ENCODE data around the gene ENTPD6.
"Not testable (repeated sequence)": the region's sequence is repeated elsewhere in the genome, so short reads cannot be mapped to it uniquely, and the experiment has no call there.

The ENTPD6 gene

DNA sequence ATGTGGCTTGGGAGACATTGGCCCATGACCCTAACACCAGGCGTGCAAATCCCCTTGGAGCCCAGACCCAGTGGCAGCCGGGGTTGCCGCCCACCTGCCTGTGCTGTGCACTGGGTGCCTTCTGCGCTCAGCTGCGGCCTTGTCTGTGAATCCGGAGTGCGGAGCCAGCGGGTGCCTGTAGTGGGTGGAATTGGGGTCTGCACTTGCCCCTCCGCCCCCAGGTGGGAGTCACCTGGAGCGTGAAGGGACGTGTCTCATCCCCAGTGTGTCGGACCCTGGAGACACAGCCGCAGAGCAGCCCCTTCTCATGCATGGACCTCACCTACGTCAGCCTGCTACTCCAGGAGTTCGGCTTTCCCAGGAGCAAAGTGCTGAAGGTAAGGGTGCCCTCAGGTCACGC is 29.4 kb downstream of the ENTPD6 start:
- DNase-seq: no peak

DNA sequence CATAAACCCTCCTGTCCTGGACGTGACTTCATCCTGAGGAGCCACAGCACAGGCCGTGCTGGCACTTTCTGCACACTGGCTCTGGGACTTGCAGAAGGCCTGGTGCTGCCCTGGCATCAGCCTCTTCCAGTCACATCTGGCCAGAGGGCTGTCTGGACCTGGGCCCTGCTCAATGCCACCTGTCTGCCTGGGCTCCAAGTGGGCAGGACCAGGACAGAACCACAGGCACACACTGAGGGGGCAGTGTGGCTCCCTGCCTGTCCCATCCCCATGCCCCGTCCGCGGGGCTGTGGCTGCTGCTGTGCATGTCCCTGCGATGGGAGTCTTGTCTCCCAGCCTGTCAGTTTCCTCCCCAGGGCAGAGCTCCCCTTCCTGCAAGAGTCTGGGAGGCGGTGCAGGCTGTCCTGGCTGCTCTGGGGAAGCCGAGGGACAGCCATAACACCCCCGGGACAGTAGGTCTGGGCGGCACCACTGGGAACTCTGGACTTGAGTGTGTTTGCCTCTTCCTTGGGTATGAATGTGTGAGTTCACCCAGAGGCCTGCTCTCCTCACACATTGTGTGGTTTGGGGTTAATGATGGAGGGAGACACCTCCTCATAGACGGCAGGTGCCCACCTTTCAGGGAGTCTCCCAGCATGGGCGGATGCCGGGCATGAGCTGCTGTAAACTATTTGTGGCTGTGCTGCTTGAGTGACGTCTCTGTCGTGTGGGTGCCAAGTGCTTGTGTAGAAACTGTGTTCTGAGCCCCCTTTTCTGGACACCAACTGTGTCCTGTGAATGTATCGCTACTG is 30.3 kb downstream of the ENTPD6 start:
- DNase-seq: no peak

DNA sequence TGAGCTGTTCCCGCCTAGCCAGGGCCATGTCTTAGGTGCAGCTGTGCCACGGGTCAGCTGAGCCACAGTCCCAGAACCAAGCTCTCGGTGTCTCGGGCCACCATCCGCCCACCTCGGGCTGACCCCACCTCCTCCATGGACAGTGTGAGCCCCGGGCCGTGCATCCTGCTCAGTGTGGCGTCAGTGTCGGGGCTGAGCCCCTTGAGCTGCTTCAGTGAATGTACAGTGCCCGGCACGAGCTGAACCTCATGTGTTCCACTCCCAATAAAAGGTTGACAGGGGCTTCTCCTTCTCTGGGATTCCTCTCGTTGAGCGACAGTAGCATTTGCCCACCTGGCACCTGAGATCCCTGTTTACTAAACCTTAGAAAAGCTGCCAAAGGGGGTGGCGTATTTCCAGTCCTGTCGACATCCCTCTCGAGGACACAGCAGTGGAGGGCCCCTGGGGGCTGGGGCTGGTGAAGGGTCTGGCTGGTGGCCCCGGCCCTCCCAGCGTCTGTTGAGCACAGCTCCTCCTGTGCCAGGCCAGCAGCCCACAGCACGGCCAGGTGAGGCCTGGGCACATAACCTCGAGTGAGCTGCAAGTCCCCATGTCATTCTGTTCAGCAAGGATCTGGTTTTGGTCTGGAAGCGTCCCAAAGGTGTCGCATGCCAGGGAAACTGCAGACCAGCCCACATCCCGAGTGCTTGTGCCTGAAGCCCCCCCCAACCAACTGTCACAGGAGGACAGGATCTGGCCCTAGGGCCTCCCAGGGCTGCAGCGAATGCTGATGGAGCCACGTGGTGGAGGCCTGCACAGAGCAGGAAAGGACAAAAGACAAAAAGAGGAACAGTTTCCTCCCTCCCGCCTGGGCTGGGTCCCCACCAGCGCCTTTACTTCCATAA is 31.2 kb downstream of the ENTPD6 start:
- no peak for DNase-seq

DNA sequence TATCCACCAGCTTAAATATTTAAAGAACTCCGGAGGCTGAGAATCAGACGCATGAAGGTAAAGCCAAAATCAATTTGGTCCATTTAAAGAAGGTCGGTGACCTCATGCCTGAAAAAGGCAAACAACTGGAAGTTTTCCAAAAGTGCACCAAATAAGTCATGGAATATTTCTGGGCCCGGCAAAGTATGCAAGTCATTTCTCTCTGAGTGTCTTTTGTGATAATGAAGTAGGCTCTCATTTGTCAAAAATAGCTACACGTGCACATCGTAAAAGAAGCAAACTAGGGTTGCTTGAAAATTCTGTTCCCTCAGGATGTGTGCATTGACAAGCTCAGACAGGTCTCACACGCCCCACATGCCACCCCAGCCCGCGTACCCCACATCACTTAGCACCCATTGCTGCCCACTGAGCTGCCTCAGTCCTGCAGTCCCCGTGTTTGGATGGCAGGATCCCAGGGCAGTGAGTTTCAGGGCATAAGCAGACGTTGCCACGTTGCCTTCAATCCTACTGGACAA is 31.9 kb downstream of the ENTPD6 start:
- peak; percentile 73 for DNase-seq

DNA sequence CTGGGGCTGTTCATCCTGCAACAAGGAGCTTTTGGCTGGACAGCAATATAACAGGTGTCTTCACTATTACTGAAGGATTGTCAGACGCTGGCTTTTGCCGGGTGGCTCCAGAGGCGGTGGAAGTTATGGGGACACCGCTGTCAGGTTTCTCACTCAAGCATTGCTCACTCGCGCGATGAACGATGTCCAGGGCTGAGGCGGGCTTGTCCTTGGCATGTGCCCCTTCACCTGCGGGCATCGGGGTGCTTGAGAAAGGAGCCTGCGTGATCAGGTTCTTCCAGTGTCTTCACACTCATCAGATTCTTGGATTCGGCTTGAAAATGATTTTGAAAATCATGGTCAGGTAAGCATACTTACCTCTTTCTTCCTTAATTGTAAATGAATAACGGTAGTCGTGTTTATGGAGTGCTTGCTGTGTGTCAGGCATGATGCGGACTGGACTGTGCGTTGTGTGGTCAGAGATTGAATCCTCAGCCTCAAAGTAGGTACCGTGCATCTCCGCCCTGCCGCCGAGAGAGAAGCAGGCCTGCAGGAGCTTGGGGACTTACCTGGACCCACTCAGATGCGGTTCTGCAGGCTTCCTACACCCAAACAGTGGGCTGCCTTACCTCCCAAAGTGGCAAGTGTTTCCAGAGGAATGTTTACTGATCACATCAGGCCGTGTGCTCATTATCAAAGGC is 34.1 kb downstream of the ENTPD6 start:
- DNase-seq: no peak

DNA sequence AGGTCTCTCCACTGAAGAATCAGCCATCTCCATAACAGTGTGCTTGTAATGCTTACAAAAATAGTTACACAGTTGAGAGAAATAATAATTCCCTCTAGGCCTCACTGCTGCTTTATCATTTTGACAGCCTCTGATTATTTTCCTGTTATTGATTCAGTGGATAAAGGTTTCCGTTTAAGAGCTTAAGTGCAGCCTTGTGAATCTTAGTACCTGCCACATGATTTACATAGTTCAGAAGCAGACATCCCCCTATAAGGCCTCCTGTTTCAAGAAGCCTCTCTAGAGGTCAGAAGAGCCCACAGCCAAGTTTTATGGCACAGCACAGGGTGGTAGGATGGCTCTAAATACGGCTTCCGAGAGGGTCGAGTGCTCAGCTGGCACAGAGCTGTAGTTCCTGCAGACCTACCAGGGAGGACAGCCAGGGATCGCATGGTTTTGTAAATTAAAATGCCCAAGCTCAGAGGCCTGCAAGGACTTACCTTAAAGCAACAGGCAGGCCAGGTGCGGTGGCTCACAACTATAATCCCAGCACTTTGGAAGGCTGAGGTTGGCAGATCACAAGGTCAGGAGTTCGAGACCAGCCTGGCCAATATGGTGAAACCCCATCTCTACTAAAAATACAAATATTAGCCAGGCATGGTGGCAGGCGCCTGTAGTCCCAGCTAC is 34.8 kb downstream of the ENTPD6 start:
- DNase-seq: no peak

DNA sequence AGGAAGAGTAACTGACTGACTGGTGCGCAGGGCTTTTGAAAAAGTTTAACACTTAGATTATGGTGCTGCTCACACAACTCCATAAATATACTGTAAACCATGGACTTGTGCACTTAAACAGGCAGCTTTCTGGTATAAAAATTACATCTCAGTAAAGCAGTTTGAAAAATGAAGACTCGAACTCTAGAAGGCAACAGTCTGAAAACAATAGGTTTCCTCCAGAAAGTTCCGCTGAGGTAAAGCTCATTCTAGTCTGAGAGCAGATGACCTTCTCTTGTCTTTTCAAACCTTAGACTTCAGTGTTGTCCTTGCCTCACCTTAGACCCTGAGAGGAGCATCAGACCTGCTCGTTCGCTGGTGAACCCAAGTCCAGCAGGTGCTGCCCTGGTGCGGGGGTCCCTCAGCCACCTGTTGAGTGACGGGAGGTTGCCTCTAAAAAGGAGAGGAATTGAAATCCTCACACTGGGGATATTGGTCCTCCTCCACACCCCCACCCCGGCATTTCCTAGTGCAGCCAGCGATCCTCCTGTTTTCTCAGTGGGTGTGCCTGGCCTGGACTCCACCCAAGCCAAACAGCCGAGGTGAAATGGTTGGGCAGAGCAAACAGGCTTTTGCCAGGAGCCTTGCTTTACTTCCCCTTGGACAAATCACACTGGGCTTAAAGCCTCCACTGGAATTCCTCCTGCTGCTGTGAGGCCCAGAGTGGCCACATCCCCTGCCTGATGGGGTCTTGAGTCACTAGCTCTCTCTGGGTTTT is 37.7 kb downstream of the ENTPD6 start:
- DNase-seq: peak; percentile 60

DNA sequence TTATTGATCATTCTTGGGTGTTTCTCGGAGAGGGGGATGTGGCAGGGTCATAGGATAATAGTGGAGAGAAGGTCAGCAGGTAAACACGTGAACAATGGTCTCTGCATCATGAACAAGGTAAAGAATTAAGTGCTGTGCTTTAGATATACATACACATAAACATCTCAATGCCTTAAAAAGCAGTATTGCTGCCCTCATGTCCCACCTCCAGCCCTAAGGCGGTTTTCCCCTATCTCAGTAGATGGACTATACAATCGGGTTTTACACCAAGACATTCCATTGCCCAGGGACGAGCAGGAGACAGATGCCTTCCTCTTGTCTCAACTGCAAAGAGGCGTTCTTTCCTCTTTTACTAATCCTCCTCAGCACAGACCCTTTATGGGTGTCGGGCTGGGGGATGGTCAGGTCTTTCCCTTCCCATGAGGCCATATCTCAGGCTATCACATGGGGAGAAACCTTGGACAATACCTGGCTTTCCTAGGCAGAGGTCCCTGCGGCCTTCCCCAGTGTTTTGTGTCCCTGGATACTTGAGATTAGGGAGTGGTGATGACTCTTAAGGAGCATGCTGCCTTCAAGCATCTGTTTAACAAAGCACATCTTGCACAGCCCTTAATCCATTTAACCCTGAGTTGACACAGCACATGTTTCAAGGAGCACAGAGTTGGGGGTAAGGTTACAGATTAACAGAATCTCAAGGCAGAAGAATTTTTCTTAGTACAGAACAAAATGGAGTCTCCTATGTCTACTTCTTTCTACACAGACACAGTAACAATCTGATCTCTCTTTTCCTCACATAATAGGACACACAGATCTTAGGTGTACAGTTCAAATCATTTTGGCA is 38.7 kb downstream of the ENTPD6 start:
- DNase-seq: not testable (repeated sequence)

DNA sequence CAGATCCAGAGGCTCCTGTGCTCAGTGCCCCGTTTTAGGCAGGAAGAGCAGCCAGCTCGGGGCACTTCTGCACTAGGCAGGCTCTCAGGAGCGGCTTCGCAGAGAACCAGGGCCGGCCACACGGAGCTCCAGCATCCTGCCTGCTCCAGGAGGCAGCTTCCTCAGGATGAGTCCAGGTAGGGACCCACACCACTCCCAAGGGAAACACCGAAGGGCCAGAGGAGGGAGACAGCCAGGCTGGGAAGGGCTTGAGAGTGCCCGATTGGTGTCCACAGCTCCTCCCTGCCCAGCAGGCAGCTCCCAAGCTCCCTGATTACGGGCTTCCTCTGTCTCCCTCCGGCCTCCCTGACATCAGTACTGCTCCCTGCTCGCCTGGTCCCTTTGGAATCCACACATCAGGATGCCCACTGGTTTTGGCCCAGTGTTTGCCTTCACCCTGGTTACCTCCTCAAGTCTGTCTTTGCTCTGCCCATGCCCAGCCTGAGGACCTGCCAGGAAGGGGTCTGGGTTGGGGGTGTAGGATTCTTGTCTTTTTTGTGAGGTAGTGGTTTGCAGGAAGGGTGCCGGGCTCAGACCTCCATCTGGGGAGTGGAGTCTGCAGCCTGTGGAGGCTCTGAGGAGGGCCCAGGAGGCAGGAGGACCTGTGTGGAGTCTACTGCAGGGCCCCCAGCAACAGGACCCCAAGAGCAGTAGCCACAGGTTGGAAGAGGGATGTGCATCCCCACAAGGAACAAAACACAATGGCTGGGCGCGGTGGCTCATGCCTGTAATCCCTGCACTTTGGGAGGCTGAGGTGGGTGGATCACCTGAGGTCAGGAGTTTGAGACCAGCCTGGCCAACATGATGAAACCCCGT is 41.2 kb downstream of the ENTPD6 start:
- DNase-seq: no peak

DNA sequence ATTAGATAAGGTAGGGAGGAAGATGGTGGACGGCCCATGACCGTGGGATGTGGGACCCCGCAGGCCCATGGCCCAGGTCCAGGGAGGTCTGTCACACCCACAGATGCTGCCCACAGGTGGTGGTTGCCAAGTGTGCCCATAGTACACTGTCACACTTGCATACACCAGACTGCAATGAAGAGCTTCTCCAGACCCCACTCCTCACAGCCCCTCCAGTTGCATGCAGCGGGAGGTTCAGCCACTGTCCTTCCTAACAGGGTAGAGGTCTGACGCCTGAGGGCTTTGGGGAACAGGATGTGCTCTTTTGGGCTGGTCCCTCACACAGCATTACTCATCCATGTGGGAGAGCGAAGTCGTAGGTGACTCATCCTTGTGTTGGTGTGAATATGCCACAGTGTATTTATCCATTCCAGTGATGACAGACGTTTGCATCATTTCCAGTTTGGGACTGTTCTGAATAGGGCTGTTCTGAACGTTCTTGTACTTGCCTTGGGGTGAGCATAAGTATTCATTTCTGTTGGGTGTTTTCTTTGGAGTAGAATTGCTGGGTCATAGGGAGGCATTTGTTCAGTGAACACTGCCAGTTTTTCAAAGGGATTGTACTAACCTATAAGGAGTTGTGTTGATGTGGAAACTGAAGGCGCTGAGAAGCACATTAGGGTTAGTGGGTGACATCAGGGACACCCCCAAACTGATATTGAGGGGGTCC is 42.3 kb downstream of the ENTPD6 start:
- DNase-seq: peak; percentile 100

DNA sequence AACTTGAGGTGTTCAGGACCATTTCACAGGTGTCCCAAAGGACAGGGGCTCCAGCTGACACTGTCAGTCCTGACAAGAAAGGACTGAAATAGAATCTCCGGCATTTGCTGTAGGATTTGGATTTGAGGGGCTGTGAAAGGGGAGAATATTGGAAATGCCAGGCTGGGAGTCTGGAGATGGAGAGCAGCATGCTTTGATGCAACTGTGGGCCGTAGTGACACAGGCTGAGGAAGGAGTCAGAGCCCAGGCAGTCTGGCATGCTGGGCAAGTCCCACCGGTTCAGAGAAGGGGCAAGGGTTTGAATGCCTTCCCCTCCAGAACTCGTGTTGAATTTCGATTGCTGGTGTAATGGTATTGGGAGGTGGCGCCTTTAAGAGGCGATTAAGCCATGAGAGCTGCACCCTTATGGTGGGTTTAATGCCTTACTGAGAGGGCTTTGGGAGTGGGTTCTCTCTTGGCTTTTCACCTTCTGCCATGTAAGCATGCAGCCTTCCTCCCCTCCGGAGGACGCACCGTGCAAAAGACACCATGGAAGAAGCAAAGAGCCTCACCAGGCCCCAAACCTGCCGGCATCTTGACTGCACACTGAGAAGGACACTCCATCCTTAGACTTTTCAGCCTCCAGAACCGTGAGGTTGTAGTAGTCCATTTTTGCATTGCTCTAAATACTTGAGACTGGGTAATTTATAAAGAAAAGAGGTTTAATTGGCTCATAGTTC is 43.0 kb downstream of the ENTPD6 start:
- peak; percentile 59 for DNase-seq

DNA sequence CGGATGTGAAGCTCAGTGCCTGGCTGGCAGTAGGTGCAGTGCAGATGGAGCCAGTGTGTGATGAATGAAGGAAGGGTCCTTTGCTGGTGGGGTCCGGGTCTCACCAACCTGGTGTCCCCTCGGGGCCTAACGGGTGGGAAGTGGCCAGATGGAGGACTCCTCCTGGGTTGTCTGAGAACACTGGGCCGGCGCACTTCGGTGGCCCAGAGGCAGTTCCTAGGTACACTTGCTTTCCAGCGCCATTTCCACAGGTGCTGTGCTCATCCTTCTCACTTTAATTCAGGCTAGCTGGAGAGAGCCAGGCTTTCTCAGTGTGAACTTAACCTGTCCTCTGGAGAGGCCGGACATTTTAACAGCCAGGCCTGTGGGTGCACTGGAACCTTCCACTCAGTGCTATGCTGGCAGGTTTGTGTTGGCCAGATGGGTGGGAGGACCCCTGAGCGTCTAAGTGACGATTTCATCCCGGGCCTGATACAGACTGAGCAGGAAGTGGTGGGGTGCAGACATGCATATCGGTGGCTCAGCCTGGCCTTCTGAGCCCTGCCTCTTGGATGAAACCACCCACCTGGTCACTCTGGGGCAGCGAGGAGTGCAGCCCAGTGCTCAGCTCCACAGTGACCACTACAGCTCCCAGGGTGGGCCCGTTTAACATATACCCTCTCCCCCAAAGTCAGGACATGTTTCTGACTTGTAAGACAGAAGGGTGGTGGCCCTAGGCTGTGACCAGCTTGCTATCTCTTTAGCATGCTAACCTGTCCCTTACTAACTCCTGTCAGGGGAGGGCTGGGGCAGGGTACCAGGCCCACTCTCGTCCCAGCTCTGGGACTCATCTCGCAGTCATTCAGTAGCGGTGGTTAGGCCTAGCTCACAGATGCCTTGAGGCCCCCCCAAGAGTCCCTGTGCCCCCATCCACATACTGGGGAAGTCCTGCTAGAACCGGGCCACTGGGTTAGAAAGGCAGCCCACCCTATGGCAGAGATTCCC is 44.2 kb downstream of the ENTPD6 start:
- DNase-seq: no peak

DNA sequence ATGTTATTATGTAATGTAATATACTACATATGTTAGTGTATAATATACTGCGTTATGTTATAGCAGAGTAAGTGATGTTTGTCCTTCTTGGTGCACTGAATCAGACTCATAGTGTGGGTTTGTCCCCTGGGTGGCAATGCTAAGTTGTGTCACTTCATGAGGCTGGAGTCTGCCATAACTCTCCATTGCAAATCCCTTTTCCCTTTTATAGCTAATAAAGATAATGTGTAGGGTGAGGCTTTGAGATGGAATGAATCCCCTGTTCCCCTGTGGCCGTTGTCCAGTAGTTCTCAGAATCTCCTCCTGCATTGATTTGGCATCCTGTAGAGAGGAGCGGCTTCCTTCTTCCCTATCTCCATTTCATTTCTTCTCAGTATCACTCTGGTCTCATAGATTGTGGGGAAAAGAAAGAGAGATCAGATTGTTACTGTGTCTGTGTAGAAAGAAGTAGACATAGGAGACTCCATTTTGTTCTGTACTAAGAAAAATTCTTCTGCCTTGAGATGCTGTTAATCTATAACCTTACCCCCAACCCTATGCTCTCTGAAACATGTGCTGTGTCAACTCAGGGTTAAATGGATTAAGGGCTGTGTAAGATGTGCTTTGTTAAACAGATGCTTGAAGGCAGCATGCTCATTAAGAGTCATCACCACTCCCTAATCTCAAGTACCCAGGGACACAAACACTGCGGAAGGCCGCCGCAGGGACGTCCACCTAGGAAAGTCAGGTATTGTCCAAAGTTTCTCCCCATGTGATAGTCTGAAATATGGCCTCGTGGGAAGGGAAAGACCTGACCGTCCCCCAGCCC is 45.5 kb downstream of the ENTPD6 start:
- DNase-seq: not testable (repeated sequence)

DNA sequence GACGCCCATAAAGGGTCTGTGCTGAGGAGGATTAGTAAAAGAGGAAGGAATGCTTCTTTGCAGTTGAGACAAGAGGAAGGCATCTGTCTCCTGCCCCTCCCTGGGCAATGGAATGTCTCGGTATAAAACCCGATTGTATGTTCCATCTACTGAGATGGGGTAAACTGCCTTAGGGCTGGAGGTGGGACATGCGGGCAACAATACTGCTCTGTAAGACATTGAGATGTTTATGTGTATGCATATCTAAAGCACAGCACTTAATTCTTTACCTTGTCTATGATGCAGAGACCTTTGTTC is 46.1 kb downstream of the ENTPD6 start:
- DNase-seq: not testable (repeated sequence)

DNA sequence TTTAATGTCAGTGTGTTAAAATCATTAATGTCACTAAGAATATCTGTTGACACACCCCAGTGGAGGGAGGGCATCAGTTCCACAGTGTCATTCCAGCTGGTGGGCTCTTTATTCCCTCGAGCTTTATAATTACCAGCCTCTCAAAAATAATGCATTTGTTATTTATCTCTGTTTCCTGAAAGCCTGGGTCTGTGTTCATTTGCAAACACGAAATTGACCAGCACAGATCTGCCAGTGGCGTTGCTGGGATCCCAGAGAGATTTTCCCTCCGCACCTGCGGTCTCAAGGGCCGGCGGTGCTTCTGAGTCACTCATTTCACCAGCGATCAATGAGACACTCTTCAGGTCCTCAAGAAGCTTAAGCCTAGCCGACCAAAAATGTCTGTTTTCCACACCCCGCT is 46.7 kb downstream of the ENTPD6 start:
- DNase-seq: no peak

DNA sequence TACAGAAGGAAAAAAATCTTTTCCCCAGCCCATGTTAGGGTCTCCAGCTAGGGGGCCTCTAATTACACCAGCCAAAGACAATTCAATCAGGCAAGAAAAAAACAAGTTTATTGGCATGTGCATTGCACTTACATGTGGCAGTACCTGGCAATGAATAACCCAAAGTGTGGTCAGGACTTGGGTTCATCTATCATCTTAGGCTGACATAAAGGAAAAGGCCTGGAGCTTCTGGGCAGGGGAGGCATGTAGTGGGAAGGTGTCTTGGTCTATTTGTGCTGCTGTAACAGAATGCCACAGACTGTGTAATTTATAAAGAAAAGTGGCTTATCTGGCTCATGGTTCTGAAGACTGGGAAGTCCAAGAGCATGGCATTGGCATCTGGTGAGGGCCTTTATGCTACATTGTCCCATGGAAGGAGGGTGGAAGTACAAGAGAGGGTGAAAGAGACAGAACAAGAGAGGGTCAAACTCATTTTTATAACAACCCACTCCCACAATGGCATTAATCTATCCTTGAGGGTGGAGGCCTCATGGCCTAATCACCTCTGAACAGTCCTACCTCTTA is 48.0 kb downstream of the ENTPD6 start:
- no peak for DNase-seq
